Activated T-helper 2 cell treated with anti-CD3 and anti-CD28 coated beads, Interferon-gamma antibody, Interleukin-2, Interleukin-4, amounts not matched to agents 10 μg/mL and 5 μg/mL and 100 μg/mL, durations not matched to agents 14 hours and 24 hours and 36 hours (primary cell): Measurements from ENCODE around the gene DNAJC27. TPM values are rescaled to one million over a fixed set of nuclear protein-coding genes. Genes with fewer than 3 reads are reported as not detected.

ENCODE experiments used
- DNase-seq: peaks from one replicate; pipeline ENCODE4 v3.0.0; 2021; ENCODE audit warnings: low spot score
- H3K27ac Mint-ChIP-seq: one replicate; pipeline ENCODE4 v1.8.0; 2021; ENCODE audit warnings: mixed read lengths
- H3K27me3 Mint-ChIP-seq: one replicate; pipeline ENCODE4 v1.8.0; 2021; ENCODE audit warnings: low read depth, mixed read lengths
- H3K36me3 Mint-ChIP-seq: one replicate; pipeline ENCODE4 v1.8.0; 2021; ENCODE audit warnings: low read depth, mixed read lengths
- H3K4me1 Mint-ChIP-seq: one replicate; pipeline ENCODE4 v1.8.0; 2021; ENCODE audit warnings: low read depth, mixed read lengths
- H3K4me3 Mint-ChIP-seq: one replicate; pipeline ENCODE4 v1.8.0; 2021; ENCODE audit warnings: low read depth, mild to moderate bottlenecking, moderate library complexity, mixed read lengths
- H3K9me3 Mint-ChIP-seq: one replicate; pipeline ENCODE4 v1.8.0; 2021; ENCODE audit warnings: mixed read lengths
- intact Hi-C: fragments of 100-400 bp; cut with micrococcal nuclease; formaldehyde crosslinking; loops from one replicate; pipeline ENCODE4 v1.15.1; 2023
- total RNA-seq: library from RNA; stranded (reverse); gene quantifications from 2 replicates; pipeline ENCODE4 v1.2.3, GENCODE V29; 2022

The DNAJC27 gene
- total RNA-seq, 1 donor from 2014 or later, result 6.1 TPM

DNA sequence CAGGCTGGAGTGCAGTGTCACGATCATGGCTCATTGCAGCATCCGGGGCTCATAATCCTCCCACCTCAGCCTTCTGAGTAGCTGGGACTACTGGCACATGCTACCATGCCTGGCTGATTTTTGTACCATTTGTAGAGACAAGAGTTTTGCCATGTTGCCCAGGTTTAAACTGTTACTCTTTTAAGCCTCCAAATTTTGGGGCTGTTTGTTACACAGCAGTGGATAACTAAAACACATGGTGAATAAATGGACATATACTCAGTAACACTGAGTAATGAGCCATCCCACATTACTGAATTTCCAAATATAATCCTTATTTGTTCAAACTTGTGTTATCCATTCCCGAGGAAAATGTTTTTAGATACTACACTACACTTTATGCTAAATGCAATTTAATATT, 61.5 kb downstream of the DNAJC27 start:
- peaks cover 5% of the 10 kb centered on the region for H3K9me3 Mint-ChIP-seq
- peaks cover 65% of the 10 kb centered on the region for H3K36me3 Mint-ChIP-seq
- no peak overlapping the region for H3K4me3 Mint-ChIP-seq
- no peak overlapping the region for H3K27ac Mint-ChIP-seq
- H3K27me3 Mint-ChIP-seq, result no peaks in the 10 kb centered on the region
- no peak for DNase-seq
- intact Hi-C loops, result no loop called here
- peaks cover 6% of the 10 kb centered on the region for H3K4me1 Mint-ChIP-seq

DNA sequence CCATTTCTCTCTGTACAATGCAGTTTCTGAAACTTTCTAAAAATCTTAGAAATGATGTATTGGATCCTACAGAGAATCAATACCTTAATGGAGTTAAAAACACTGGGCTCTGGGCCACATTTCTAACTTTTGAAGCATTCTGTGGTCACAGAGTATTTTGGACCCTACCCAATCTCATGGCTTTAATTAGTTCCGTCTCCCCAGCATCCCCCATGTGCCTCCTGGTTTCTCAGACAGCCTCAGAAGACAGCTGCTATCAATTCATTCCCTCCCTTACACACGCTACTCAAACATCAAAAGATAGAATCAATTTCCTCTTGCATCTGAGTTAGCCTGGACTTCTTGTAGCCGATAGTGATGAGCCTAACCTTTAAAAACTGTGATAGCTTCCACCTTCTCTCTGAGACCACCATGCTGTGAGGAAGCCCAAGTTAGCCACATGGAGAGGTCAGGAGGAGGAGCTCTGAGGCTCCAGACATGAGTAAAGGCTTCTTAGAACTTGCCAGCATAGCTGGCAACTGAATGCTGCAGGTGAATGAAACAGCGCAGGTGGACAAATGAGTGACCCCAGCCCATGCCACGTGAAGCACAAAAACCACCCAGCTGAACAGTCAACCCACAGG, 62.1 kb downstream of the DNAJC27 start:
- Mint-ChIP-seq H3K9me3 (peaks cover 5% of the 10 kb centered on the region), H3K27me3 (no peaks in the 10 kb centered on the region), H3K4me1 (peaks cover 6% of the 10 kb centered on the region), H3K27ac (no peak overlapping the region), H3K36me3 (peaks cover 64% of the 10 kb centered on the region), H3K4me3 (no peak overlapping the region)
- intact Hi-C loops, result no loop called here
- DNase-seq, result no peak

DNA sequence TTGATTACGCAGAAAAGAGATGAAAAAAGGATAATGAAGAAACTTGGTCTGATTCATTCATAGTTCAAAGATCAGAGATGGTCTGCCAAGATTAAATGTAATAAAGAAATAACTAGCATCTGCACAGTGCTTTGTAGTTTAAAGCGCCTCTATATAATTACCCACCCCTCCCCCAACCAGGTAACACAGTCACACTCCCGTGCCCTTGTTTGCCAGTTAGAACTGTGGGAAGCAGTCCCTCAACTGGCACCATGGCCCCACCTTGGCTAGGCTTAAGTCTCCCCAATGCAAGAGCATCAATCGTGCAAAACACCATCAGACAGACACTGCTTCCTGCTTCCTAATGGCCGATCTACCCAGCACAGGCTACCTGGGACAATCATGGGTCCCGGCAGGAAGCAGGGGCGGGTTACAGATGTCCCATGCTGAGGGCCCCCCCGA, 63.3 kb downstream of the DNAJC27 start:
- peaks cover 6% of the 10 kb centered on the region for H3K4me1 Mint-ChIP-seq
- peaks cover 5% of the 10 kb centered on the region for H3K9me3 Mint-ChIP-seq
- H3K27ac Mint-ChIP-seq, result no peak overlapping the region
- intact Hi-C loops, result no loop called here
- peaks cover 63% of the 10 kb centered on the region for H3K36me3 Mint-ChIP-seq
- no peaks in the 10 kb centered on the region for H3K27me3 Mint-ChIP-seq
- DNase-seq, result no peak
- no peak overlapping the region for H3K4me3 Mint-ChIP-seq

DNA sequence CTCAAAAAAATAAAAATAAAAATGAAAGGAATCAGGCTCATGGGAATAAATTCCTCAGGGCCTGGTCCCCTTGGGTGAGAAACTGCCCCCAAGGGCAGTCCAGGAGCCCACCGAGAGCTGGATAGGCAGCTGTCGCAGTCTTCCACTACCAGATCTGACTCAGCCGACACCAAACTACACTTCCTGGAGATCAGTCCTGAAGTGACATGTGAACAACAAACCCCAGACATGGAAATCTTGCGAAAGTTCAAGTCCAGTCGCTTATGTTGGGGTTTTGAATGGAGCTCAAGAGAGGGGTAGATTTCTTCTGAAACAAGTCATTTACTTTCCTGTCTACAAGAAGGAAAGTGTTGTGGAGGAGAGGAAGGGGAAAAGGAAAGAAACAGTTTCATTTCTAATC, 64.6 kb downstream of the DNAJC27 start:
- Mint-ChIP-seq H3K9me3 (peaks cover 5% of the 10 kb centered on the region), H3K27ac (no peak overlapping the region), H3K27me3 (no peaks in the 10 kb centered on the region), H3K4me1 (peaks cover 6% of the 10 kb centered on the region), H3K4me3 (no peak overlapping the region), H3K36me3 (peaks cover 62% of the 10 kb centered on the region)
- intact Hi-C loops, result no loop called here
- DNase-seq, result no peak

DNA sequence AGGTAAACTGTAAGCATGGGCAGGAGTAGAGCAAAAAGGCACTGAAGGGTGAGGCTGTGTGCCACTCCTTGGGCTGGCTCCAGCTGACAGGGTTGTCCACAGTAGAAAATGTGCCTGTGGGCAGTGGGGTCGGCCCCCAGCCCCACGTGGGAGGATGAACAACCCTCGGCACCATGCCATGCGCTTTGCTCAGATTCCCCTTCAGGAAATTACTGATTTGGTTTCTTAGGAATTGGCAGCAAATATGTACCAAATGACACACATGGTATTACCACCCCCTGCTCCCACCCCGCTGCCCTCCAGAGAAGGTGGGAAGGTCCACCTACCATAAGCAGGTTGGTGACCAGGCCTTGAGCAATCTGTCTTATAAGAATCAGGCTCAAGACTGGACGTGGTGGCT, 65.3 kb downstream of the DNAJC27 start:
- H3K27ac Mint-ChIP-seq, result no peak overlapping the region
- peaks cover 57% of the 10 kb centered on the region for H3K36me3 Mint-ChIP-seq
- H3K4me3 Mint-ChIP-seq, result no peak overlapping the region
- DNase-seq, result no peak
- no peaks in the 10 kb centered on the region for H3K27me3 Mint-ChIP-seq
- peaks cover 5% of the 10 kb centered on the region for H3K9me3 Mint-ChIP-seq
- peaks cover 4% of the 10 kb centered on the region for H3K4me1 Mint-ChIP-seq
- intact Hi-C loops, result no loop called here

- Mint-ChIP-seq H3K9me3 (peaks cover 9% of the 10 kb centered on the region), H3K27me3 (no peaks in the 10 kb centered on the region), H3K4me1 (peaks cover 4% of the 10 kb centered on the region), H3K4me3 (no peak overlapping the region), H3K27ac (no peak overlapping the region), H3K36me3 (peaks cover 52% of the 10 kb centered on the region)
- intact Hi-C loops, result no loop called here
- DNase-seq, result no peak
Observed at GRCh38 chr2:24903161-24904103, 68.3 kb downstream of the DNAJC27 start.

DNA sequence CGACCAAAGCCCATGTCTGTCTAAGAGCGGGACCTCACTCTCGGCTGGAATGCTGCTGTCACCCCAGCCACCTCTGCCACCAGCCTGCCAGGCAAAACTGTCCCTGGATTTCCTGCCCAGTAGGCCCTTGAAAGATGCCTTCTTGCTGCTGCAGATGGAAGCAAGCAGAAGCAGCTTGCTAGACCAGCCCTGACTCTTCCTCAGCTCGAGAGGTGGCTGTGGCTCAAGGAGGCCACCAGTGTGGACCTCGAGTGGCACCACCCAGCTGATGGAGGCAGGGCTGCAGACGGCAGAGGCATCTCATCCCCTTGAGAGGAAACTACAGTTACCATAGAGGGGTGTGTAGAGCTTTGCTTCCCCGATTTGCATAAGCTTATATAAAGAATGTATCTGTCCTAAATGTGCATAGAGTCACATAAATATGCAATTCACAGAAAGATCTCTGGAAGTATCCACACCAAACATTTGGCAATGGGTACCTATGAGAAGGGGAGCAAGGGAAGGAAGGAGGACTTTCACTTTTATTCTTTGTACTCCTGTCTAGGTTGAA, 72.3 kb downstream of the DNAJC27 start:
- H3K4me3 Mint-ChIP-seq, result no peak overlapping the region
- no peaks in the 10 kb centered on the region for H3K4me1 Mint-ChIP-seq
- H3K27me3 Mint-ChIP-seq, result no peaks in the 10 kb centered on the region
- H3K36me3 Mint-ChIP-seq, result peaks cover 77% of the 10 kb centered on the region
- intact Hi-C loops, result no loop called here
- no peak overlapping the region for H3K27ac Mint-ChIP-seq
- peaks cover 48% of the 10 kb centered on the region for H3K9me3 Mint-ChIP-seq
- DNase-seq, result no peak

GRCh38 chr2:24898122-24899109, 73.3 kb downstream of the DNAJC27 start:
- Mint-ChIP-seq H3K27me3 (no peaks in the 10 kb centered on the region), H3K36me3 (peaks cover 76% of the 10 kb centered on the region)

DNA sequence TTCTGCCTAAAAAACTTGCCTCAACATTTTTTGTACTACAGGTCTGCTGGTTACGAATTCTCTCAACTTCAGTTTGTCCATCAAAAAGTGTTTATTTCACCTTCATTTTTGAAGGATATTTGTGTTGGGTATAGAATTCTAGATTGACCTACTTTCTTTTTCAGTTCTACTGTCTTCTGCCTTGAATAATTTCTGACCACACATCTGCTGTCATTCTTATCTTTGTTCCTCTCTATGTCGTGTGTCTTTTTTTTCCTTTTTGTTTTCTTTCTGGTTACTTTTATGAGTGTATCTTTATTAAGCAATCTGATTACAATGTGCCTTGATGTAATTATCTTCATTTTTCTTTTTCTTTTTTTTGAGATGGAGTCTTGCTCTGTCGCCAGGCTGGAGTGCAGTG, 77.0 kb downstream of the DNAJC27 start:
- H3K4me1 Mint-ChIP-seq, result no peaks in the 10 kb centered on the region
- DNase-seq, result no peak
- no peak overlapping the region for H3K27ac Mint-ChIP-seq
- H3K4me3 Mint-ChIP-seq, result no peak overlapping the region
- intact Hi-C loops, result no loop called here
- peaks cover 65% of the 10 kb centered on the region for H3K36me3 Mint-ChIP-seq
- peaks cover 67% of the 10 kb centered on the region for H3K9me3 Mint-ChIP-seq
- no peaks in the 10 kb centered on the region for H3K27me3 Mint-ChIP-seq

More at GRCh38 chr2:24898122-24899109, 73.3 kb downstream of the DNAJC27 start:
- H3K9me3 Mint-ChIP-seq, result peaks cover 58% of the 10 kb centered on the region
- no peak overlapping the region for H3K4me3 Mint-ChIP-seq
- DNase-seq, result no peak
- no peaks in the 10 kb centered on the region for H3K4me1 Mint-ChIP-seq
- intact Hi-C loops, result no loop called here
- H3K27ac Mint-ChIP-seq, result no peak overlapping the region

DNA sequence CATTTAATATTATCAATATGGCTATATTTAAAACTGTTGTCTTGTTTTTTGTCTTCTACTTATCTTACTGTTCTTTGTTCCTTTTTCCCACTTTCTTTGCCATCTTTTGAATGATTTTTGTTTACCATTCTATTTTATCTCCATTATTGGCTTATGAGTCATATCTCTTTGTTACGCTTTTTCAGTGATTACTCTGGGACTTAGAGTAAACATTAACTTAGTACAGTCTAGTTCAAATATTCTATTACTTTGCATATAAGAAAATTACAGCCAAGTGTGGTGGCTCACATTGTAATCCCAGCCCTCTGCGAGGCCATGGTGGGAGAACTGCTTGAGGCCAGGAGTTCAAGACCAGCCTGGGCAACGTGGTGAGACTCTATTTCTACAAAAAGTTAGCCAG, 77.8 kb downstream of the DNAJC27 start:
- H3K9me3 Mint-ChIP-seq, result peaks cover 59% of the 10 kb centered on the region
- no peak overlapping the region for H3K4me3 Mint-ChIP-seq
- H3K4me1 Mint-ChIP-seq, result no peaks in the 10 kb centered on the region
- no peak overlapping the region for H3K27ac Mint-ChIP-seq
- H3K36me3 Mint-ChIP-seq, result peaks cover 61% of the 10 kb centered on the region
- intact Hi-C loops, result no loop called here
- no peaks in the 10 kb centered on the region for H3K27me3 Mint-ChIP-seq
- DNase-seq, result no peak
